H9 (cell line): ENCODE results near the gene MGAT5B. TPM values are rescaled to one million over a fixed set of nuclear protein-coding genes. Genes with fewer than 3 reads are reported as not detected.

Source experiments
- DNase-seq: peaks from one replicate; pipeline ENCODE4 v3.0.0-alpha.2; 2017
- H2AFZ ChIP-seq: one replicate; pipeline ENCODE4 v1.6.1; 2013; ENCODE audit warnings: mild to moderate bottlenecking, low read length, control low read depth, moderate library complexity
- H2AK5ac ChIP-seq: 2 replicates; pipeline ENCODE4 v1.6.1; 2013; ENCODE audit warnings: low read length, control low read depth, mixed read lengths; ENCODE audit not compliant: insufficient read length
- H2BK120ac ChIP-seq: one replicate; pipeline ENCODE4 v1.6.1; 2013; ENCODE audit warnings: low read depth, mild to moderate bottlenecking, low read length, control low read depth, inconsistent platforms; ENCODE audit not compliant: poor library complexity, severe bottlenecking
- H2BK12ac ChIP-seq: 2 replicates; pipeline ENCODE4 v1.6.1; 2013; ENCODE audit warnings: low read length, control low read depth, mixed read lengths, low read depth; ENCODE audit not compliant: insufficient read length
- H2BK15ac ChIP-seq: 2 replicates; pipeline ENCODE4 v1.6.1; 2013; ENCODE audit warnings: low read depth, low read length, control low read depth
- H2BK20ac ChIP-seq: one replicate; pipeline ENCODE4 v1.6.1; 2013; ENCODE audit warnings: low read depth, mild to moderate bottlenecking, low read length, control low read depth, inconsistent platforms; ENCODE audit not compliant: poor library complexity, severe bottlenecking
- H2BK5ac ChIP-seq: 2 replicates; pipeline ENCODE4 v1.6.1; 2013; ENCODE audit warnings: low read length, control low read depth, mixed read lengths; ENCODE audit not compliant: insufficient read length
- H3K14ac ChIP-seq: 2 replicates; pipeline ENCODE4 v1.6.1; 2013; ENCODE audit warnings: low read length, control low read depth; ENCODE audit not compliant: insufficient read depth
- H3K18ac ChIP-seq: 2 replicates; pipeline ENCODE4 v1.6.1; 2013; ENCODE audit warnings: low read depth, mild to moderate bottlenecking, mixed read lengths, low read length, control low read depth; ENCODE audit not compliant: insufficient read length
- H3K23ac ChIP-seq: 2 replicates; pipeline ENCODE4 v1.6.1; 2013; ENCODE audit warnings: low read length, control low read depth, mixed read lengths, low read depth; ENCODE audit not compliant: insufficient read length
- H3K23me2 ChIP-seq: 2 replicates; pipeline ENCODE4 v1.6.1; 2013; ENCODE audit warnings: low read depth, mild to moderate bottlenecking, mixed read lengths, low read length, control low read depth; ENCODE audit not compliant: insufficient read length, poor library complexity, severe bottlenecking
- H3K27ac ChIP-seq: 2 replicates; pipeline ENCODE4 v1.5.1; 2013; ENCODE audit warnings: low read length, control low read depth, mixed read lengths, low read depth; ENCODE audit not compliant: insufficient read length
- H3K27me3 ChIP-seq: 2 replicates; pipeline ENCODE4 v1.6.1; 2013; ENCODE audit warnings: low read length, control low read depth, inconsistent platforms; ENCODE audit not compliant: insufficient read depth
- H3K4ac ChIP-seq: 2 replicates; pipeline ENCODE4 v1.6.1; 2013; ENCODE audit warnings: low read depth, mild to moderate bottlenecking, control low read depth, inconsistent platforms, low read length, moderate library complexity
- H3K4me1 ChIP-seq: 2 replicates; pipeline ENCODE4 v1.6.1; 2013; ENCODE audit warnings: low read length, control low read depth, inconsistent platforms; ENCODE audit not compliant: insufficient read depth
- H3K4me2 ChIP-seq: 2 replicates; pipeline ENCODE4 v1.6.1; 2013; ENCODE audit warnings: low read length, control low read depth, mixed read lengths; ENCODE audit not compliant: insufficient read length, insufficient read depth
- H3K56ac ChIP-seq: 2 replicates; pipeline ENCODE4 v1.6.1; 2013; ENCODE audit warnings: low read depth, mild to moderate bottlenecking, mixed read lengths, low read length, control low read depth; ENCODE audit not compliant: insufficient read length
- H3K79me1 ChIP-seq: 2 replicates; pipeline ENCODE4 v1.6.1; 2013; ENCODE audit warnings: low read depth, mild to moderate bottlenecking, moderate library complexity, low read length, control low read depth, inconsistent platforms; ENCODE audit not compliant: insufficient read depth, poor library complexity, severe bottlenecking
- H3K79me2 ChIP-seq: 2 replicates; pipeline ENCODE4 v1.6.1; 2013; ENCODE audit warnings: low read length, control low read depth, inconsistent platforms; ENCODE audit not compliant: insufficient read depth
- H3K9ac ChIP-seq: 2 replicates; pipeline ENCODE4 v1.6.1; 2013; ENCODE audit warnings: low read length, control low read depth, mixed read lengths; ENCODE audit not compliant: insufficient read length; ENCODE audit errors: extremely low read depth
- H3K9me3 ChIP-seq: one replicate; pipeline ENCODE4 v1.6.1; 2013; ENCODE audit warnings: low read depth, low read length, inconsistent platforms; ENCODE audit not compliant: control insufficient read depth
- H3T11ph ChIP-seq: one replicate; pipeline ENCODE4 v1.6.1; 2013; ENCODE audit warnings: mild to moderate bottlenecking, low read length, control low read depth, inconsistent platforms
- H4K20me1 ChIP-seq: one replicate; pipeline ENCODE4 v1.6.1; 2013; ENCODE audit not compliant: control insufficient read depth, insufficient read length, insufficient read depth
- H4K5ac ChIP-seq: 2 replicates; pipeline ENCODE4 v1.6.1; 2013; ENCODE audit warnings: low read depth, mild to moderate bottlenecking, mixed read lengths, low read length, control low read depth; ENCODE audit not compliant: insufficient read length
- H4K8ac ChIP-seq: replicated peaks from 2 replicates; pipeline ENCODE4 v1.6.1; 2013; ENCODE audit warnings: low read length, control low read depth, mixed read lengths, low read depth; ENCODE audit not compliant: insufficient read length
- H4K91ac ChIP-seq: 2 replicates; pipeline ENCODE4 v1.6.1; 2013; ENCODE audit warnings: low read depth, mild to moderate bottlenecking, moderate library complexity, mixed read lengths, low read length, control low read depth; ENCODE audit not compliant: insufficient read length
- H3K27ac Mint-ChIP-seq, 3 experiments: 2 replicates in 2 of 3; 3 replicates in 1 of 3; pipeline ENCODE4 v1.8.0; 2020 to 2021; ENCODE audit warnings: mixed read lengths in 3 of 3, mild to moderate bottlenecking in 1 of 3, moderate library complexity in 1 of 3
- H3K27me3 Mint-ChIP-seq: 2 replicates; pipeline ENCODE4 v1.8.0; 2021; ENCODE audit warnings: low read depth, mild to moderate bottlenecking, moderate library complexity, mixed read lengths
- H3K36me3 Mint-ChIP-seq, 3 experiments: 2 replicates in 2 of 3; 3 replicates in 1 of 3; pipeline ENCODE4 v1.8.0; 2020 to 2021; ENCODE audit warnings: low read depth in 3 of 3, mixed read lengths in 3 of 3; ENCODE audit not compliant: insufficient read depth in 1 of 3
- H3K4me1 Mint-ChIP-seq, 2 experiments: 2 replicates each; pipeline ENCODE4 v1.8.0; 2020; ENCODE audit warnings: mixed read lengths in 2 of 2
- H3K4me3 Mint-ChIP-seq, 2 experiments: 2 replicates in 1 of 2; 3 replicates in 1 of 2; pipeline ENCODE4 v1.8.0; 2020 to 2021; ENCODE audit warnings: mild to moderate bottlenecking in 2 of 2, mixed read lengths in 2 of 2, moderate library complexity in 1 of 2
- H3K9me3 Mint-ChIP-seq, 2 experiments: 2 replicates in 1 of 2; 3 replicates in 1 of 2; pipeline ENCODE4 v1.8.0; 2020; ENCODE audit warnings: mild to moderate bottlenecking in 2 of 2, mixed read lengths in 2 of 2, moderate library complexity in 1 of 2
- WGBS: extraction: QIAGEN DNeasy Blood & Tissue Kit; methylation state at CpG from one replicate; pipeline ENCODE4 v1.1.7; 2013; ENCODE audit warnings: missing lambda C conversion rate, low lambda C conversion rate, mixed read lengths; ENCODE audit not compliant: insufficient read length; ENCODE audit errors: extremely low coverage; 5-methylcytosine and 5-hydroxymethylcytosine counted together
- total RNA-seq: library from RNA; stranded (reverse); gene quantifications from 2 replicates; pipeline ENCODE4 v1.2.1, GENCODE V29; 2021
- TF ChIP-seq, protein P1 (sequence below): fragments of 200-600 bp; sonication (generic); conservative IDR thresholded peaks from 3 replicates; pipeline ENCODE4 v1.8.0; 2021; ENCODE audit warnings: antibody characterized with exemption, mild to moderate bottlenecking

Gene MGAT5B
- total RNA-seq, 1 experiment from 2014 or later, result 4.9 TPM

DNA sequence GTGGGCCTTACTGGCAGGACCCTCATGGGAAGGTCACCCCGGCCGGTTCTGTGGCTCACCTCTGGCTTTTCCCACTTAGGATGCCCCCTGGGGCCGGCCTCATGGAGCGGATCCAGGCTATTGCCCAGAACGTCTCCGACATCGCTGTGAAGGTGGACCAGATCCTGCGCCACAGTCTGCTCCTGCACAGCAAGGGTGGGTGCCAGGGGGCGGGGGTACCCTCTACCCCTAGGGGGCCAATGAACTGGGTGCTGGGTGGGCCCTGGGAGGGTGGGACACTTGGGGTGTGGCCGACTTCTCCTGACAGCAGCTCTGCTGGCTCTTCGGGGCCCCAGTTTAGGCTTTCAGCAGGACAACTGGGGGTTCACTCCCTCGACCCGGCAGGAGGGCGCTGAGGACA, 34.3 kb downstream of the MGAT5B start:
- Histone ChIP-seq H2BK12ac (no peak overlapping the region), H2AK5ac (no peak overlapping the region), H3K27me3 (no peaks in the 10 kb centered on the region), H3K56ac (no peak overlapping the region), H2BK20ac (no peak overlapping the region), H3K4me1 (no peaks in the 10 kb centered on the region), H3K4me2 (no peak overlapping the region), H3K9ac (no peak overlapping the region), H2BK5ac (no peak overlapping the region), H3K14ac (no peak overlapping the region; the same call in 1 of the 2 replicates), H3T11ph (no peak overlapping the region), H3K9me3 (no peaks in the 10 kb centered on the region), H3K27ac (no peak overlapping the region), H4K8ac (no peak overlapping the region), H2BK15ac (no peak overlapping the region), H2BK120ac (no peak overlapping the region), H4K5ac (no peak overlapping the region), H3K23me2 (no peaks in the 10 kb centered on the region), H3K4ac (no peak overlapping the region), H3K79me1 (no peaks in the 10 kb centered on the region), H4K91ac (no peak overlapping the region), H3K23ac (no peak overlapping the region), H3K79me2 (no peaks in the 10 kb centered on the region), H2AFZ (no peak overlapping the region), H4K20me1 (no peaks in the 10 kb centered on the region), H3K18ac (no peak overlapping the region)
- H3K36me3 Mint-ChIP-seq, result peaks cover 2 to 3% (median 3%) of the 10 kb centered on the region in 3 experiments; a peak in 6 of 7 replicates
- TF ChIP-seq, protein P1, sequence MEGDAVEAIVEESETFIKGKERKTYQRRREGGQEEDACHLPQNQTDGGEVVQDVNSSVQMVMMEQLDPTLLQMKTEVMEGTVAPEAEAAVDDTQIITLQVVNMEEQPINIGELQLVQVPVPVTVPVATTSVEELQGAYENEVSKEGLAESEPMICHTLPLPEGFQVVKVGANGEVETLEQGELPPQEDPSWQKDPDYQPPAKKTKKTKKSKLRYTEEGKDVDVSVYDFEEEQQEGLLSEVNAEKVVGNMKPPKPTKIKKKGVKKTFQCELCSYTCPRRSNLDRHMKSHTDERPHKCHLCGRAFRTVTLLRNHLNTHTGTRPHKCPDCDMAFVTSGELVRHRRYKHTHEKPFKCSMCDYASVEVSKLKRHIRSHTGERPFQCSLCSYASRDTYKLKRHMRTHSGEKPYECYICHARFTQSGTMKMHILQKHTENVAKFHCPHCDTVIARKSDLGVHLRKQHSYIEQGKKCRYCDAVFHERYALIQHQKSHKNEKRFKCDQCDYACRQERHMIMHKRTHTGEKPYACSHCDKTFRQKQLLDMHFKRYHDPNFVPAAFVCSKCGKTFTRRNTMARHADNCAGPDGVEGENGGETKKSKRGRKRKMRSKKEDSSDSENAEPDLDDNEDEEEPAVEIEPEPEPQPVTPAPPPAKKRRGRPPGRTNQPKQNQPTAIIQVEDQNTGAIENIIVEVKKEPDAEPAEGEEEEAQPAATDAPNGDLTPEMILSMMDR, result no peak
- H3K9me3 Mint-ChIP-seq, result peaks cover 0 to under 1% of the 10 kb centered on the region in 2 experiments; a peak in 2 of 5 replicates
- no CpG with 5 or more reads among the region's 14 CpGs for WGBS
- DNase-seq, result no peak
- H3K4me1 Mint-ChIP-seq, result peaks cover 4 to 8% of the 10 kb centered on the region in 2 experiments
- no peak overlapping the region for H3K4me3 Mint-ChIP-seq
- no peak overlapping the region for H3K27ac Mint-ChIP-seq
- no peaks in the 10 kb centered on the region for H3K27me3 Mint-ChIP-seq
